Cardiac fibroblast (primary cell): ENCODE measurements around the gene SMYD1.

ENCODE experiments used
- DNase-seq, 2 donors: peaks; one replicate each; pipeline versions ENCODE4 v3.0.0 to v3.0.0-alpha.2; 2010; ENCODE audit warnings: low read depth in 2 of 2
- H3K4me3 ChIP-seq, 2 donors: replicated peaks in 1 of 2; 1 replicate in 1 of 2; 2 replicates in 1 of 2; pipeline ENCODE4 v1.5.1; 2011; ENCODE audit warnings: low read depth in 2 of 2, low read length in 2 of 2, mild to moderate bottlenecking in 2 of 2, moderate library complexity in 1 of 2
- TF ChIP-seq, protein P1 (sequence below): IDR thresholded peaks from one replicate; pipeline ENCODE4 v1.5.1; 2011; ENCODE audit warnings: low read depth, mild to moderate bottlenecking, low read length, inconsistent platforms

Gene SMYD1

GRCh38 chr2:88074150-88074549, 6.5 kb downstream of the SMYD1 start:
- no peak for DNase-seq
- H3K4me3 ChIP-seq = no peak overlapping the region
- TF ChIP-seq, protein P1, sequence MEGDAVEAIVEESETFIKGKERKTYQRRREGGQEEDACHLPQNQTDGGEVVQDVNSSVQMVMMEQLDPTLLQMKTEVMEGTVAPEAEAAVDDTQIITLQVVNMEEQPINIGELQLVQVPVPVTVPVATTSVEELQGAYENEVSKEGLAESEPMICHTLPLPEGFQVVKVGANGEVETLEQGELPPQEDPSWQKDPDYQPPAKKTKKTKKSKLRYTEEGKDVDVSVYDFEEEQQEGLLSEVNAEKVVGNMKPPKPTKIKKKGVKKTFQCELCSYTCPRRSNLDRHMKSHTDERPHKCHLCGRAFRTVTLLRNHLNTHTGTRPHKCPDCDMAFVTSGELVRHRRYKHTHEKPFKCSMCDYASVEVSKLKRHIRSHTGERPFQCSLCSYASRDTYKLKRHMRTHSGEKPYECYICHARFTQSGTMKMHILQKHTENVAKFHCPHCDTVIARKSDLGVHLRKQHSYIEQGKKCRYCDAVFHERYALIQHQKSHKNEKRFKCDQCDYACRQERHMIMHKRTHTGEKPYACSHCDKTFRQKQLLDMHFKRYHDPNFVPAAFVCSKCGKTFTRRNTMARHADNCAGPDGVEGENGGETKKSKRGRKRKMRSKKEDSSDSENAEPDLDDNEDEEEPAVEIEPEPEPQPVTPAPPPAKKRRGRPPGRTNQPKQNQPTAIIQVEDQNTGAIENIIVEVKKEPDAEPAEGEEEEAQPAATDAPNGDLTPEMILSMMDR = no peak

DNA sequence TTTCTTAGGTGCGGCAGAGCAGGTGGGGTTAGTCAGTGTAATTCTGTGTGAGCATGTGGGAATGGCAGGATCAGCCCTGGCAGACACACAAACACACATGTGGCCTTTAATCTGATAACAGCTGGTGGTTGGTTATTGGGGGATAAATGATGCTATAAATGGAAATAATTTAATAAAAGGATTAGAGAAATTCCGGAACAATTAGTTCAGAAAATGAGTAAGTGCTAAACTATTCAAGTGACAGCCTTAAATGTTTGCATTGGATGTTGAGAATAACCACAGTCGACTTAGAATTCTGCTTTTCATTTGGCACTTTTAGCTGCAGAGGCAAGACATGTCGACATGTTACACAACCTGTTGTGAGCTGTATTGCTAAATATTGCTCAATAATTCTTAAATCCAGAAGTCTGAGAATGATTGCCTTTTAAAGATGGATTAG, 7.2 kb downstream of the SMYD1 start:
- DNase-seq = peak; percentile 64 to 66
- TF ChIP-seq, protein P1 = no peak
- no peak overlapping the region for H3K4me3 ChIP-seq

- H3K4me3 ChIP-seq = no peak overlapping the region
- TF ChIP-seq, protein P1 = no peak
- DNase-seq = no peak
Measured at GRCh38 chr2:88077080-88077479, 9.5 kb downstream of the SMYD1 start.

DNA sequence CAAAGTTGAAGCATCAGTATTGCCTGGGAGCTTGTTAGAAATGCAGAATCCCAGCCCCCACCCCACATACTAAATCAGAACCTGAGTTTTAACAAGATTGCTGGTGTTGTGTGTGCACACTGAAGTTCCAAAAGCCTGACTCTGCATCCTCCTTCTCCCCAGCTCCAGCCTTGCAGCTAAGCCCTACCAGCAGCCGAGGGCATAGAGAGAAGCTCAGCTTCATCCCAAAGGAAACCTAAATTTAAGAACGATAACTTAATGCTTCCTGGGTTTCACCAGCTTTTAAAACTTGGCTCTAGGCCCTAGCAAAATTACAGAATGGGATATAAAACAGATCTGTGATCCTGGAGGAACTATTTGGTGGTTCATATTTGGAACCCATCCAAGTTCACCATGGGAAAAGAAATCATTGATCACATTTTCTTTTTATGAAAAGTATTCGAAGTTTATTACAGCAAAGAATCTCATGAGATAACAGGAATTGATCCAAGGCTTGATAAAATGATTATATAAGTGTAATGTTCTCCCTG, 11.1 kb downstream of the SMYD1 start:
- DNase-seq = no peak
- TF ChIP-seq, protein P1 = no peak
- no peak overlapping the region for H3K4me3 ChIP-seq

GRCh38 chr2:88080545-88080944, 12.9 kb downstream of the SMYD1 start:
- TF ChIP-seq, protein P1 = no peak
- no peak overlapping the region for H3K4me3 ChIP-seq
- DNase-seq = no peak

GRCh38 chr2:88081924-88082608, 14.4 kb downstream of the SMYD1 start:
- H3K4me3 ChIP-seq = no peak overlapping the region
- DNase-seq = no peak
- TF ChIP-seq, protein P1 = no peak
